SU-DHL-6 (cell line): ENCODE measurements around the gene KRTAP5-2.

Experiments used
- H2AFZ ChIP-seq: fragments of 200-600 bp; sonication (generic); 2 replicates; pipeline ENCODE4 v1.6.1; 2014; ENCODE audit warnings: low read depth, mild to moderate bottlenecking, moderate library complexity, mixed read lengths, antibody characterized with exemption, low read length; ENCODE audit not compliant: severe bottlenecking
- H3F3A ChIP-seq: fragments of 200-600 bp; shearing (Covaris generic); 2 replicates; pipeline ENCODE4 v1.6.0; 2016; ENCODE audit warnings: antibody characterized with exemption, mild to moderate bottlenecking; ENCODE audit not compliant: insufficient read depth
- H3K27ac ChIP-seq: fragments of 200-600 bp; sonication (generic); 2 replicates; pipeline ENCODE4 v1.5.1; 2016; ENCODE audit warnings: low read depth, mild to moderate bottlenecking, low read length, moderate library complexity, mixed read lengths
- H3K27me3 ChIP-seq: fragments of 200-600 bp; sonication (generic), shearing (Covaris generic); 2 replicates; pipeline ENCODE4 v1.6.0; 2014; ENCODE audit warnings: mild to moderate bottlenecking, low read length
- H3K36me3 ChIP-seq: fragments of 200-600 bp; sonication (generic); 2 replicates; pipeline ENCODE4 v1.6.1; 2014; ENCODE audit warnings: mild to moderate bottlenecking, low read length, mixed read lengths
- H3K4me2 ChIP-seq: fragments of 300-600, 200-600 bp; shearing (Covaris generic), sonication (generic); 2 replicates; pipeline ENCODE4 v1.6.0; 2014; ENCODE audit warnings: low read length, low read depth, mild to moderate bottlenecking; ENCODE audit not compliant: poor library complexity, severe bottlenecking
- H3K4me3 ChIP-seq: fragments of 200-600 bp; sonication (generic); 2 replicates; pipeline ENCODE4 v1.5.1; 2014; ENCODE audit warnings: antibody characterized with exemption, low read length, mild to moderate bottlenecking, mixed read lengths; ENCODE audit not compliant: insufficient read depth, poor library complexity, severe bottlenecking
- H3K79me2 ChIP-seq: fragments of 200-600 bp; sonication (generic); 2 replicates; pipeline ENCODE4 v1.6.1; 2014; ENCODE audit warnings: mild to moderate bottlenecking, low read length, moderate library complexity; ENCODE audit not compliant: insufficient read depth
- H3K9ac ChIP-seq: fragments of 200-600 bp; sonication (generic); 2 replicates; pipeline ENCODE4 v1.7.0; 2014; ENCODE audit warnings: mild to moderate bottlenecking, low read length
- H3K9me2 ChIP-seq: fragments of 200-600 bp; sonication (generic); replicated peaks from 2 replicates; pipeline ENCODE4 v1.6.1; 2014; ENCODE audit warnings: low read length; ENCODE audit not compliant: insufficient read depth
- H3K9me3 ChIP-seq: fragments of 200-600 bp; sonication (generic); 2 replicates; pipeline ENCODE4 v1.6.1; 2014; ENCODE audit warnings: low read length, mixed read lengths; ENCODE audit not compliant: insufficient read depth
- H4K20me1 ChIP-seq: fragments of 200-600 bp; sonication (generic); 2 replicates; pipeline ENCODE4 v1.6.1; 2014; ENCODE audit warnings: low read depth, mild to moderate bottlenecking, antibody characterized with exemption, low read length, moderate library complexity, mixed read lengths
- CTCF ChIP-seq: fragments of 200-600 bp; sonication (generic); IDR thresholded peaks from one replicate; pipeline ENCODE4 v1.5.1; 2017; ENCODE audit warnings: antibody characterized with exemption, mild to moderate bottlenecking, low read length, moderate library complexity; ENCODE audit not compliant: insufficient read depth, poor library complexity, severe bottlenecking
- EZH2phosphoT487 ChIP-seq: fragments of 200-600 bp; sonication (generic), shearing (Covaris generic); conservative IDR thresholded peaks from 2 replicates; pipeline ENCODE4 v1.6.1; 2018; ENCODE audit warnings: mild to moderate bottlenecking, antibody characterized with exemption, low read length, moderate library complexity, mixed read lengths

The KRTAP5-2 gene

GRCh38 chr11:1560649-1561251 lies 37.3 kb downstream of the KRTAP5-2 start:
- H2AFZ ChIP-seq = no peak overlapping the region
- no peak overlapping the region for H3K9ac ChIP-seq
- H3K9me3 ChIP-seq = no peaks in the 10 kb centered on the region
- no peak overlapping the region for H3K4me2 ChIP-seq
- H4K20me1 ChIP-seq = no peaks in the 10 kb centered on the region
- no peak overlapping the region for H3K27ac ChIP-seq
- H3K79me2 ChIP-seq = no peaks in the 10 kb centered on the region
- no peaks in the 10 kb centered on the region for H3F3A ChIP-seq
- H3K27me3 ChIP-seq = no peaks in the 10 kb centered on the region
- no peak overlapping the region for H3K4me3 ChIP-seq
- H3K36me3 ChIP-seq = no peaks in the 10 kb centered on the region
- TF ChIP-seq CTCF (no peak), EZH2phosphoT487 (no peak)
- no peaks in the 10 kb centered on the region for H3K9me2 ChIP-seq

- Histone ChIP-seq H3K9ac (no peak overlapping the region), H3K27ac (no peak overlapping the region), H3K79me2 (no peaks in the 10 kb centered on the region), H3K27me3 (no peaks in the 10 kb centered on the region), H3K4me2 (no peak overlapping the region), H2AFZ (no peak overlapping the region), H3F3A (no peaks in the 10 kb centered on the region), H3K4me3 (no peak overlapping the region), H4K20me1 (no peaks in the 10 kb centered on the region), H3K9me2 (no peaks in the 10 kb centered on the region), H3K36me3 (no peaks in the 10 kb centered on the region), H3K9me3 (no peaks in the 10 kb centered on the region)
- TF ChIP-seq EZH2phosphoT487 = no peak
- TF ChIP-seq CTCF = no peak
Measured at GRCh38 chr11:1560002-1560648, 38.0 kb downstream of the KRTAP5-2 start.

DNA sequence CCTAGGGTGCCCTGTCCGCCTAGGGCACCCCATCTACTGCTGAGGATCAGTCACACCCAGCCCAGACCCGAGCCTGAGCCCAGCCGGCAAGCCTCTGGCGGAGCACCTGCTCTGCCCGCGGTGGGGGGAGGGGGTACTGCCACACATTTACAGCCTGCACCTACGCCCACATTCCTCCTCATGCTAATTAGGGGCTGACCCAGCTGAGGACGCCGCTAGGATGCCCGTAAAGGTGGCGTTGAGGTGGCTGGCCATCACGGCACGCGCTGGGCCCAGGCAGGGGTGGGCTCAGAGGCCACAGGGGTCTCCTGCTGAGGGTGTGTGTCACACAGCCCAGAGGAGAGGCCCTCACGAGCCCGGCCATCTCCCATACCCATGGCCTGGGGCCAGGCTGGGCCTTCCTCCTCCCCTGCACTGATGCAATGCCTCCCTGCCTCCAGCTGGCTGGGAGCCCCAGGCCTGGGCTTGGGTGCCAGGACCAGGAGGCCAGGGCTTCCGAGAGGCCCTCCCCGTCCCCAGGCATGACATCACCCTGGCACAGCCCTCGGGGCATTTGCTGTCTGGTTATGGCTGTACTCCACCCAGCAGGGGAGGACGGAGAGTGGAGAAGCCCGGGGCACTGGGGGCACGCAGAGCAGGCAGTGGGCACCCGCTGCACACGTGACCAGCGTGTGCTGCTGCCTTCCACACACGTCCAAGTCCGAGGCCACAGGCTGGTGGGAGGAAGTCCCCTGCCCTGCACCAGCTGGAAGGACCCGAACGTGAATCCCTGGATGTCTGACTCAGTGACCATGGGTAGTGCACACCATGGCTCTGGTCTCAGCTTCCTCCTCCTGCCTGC lies 38.8 kb downstream of the KRTAP5-2 start:
- Histone ChIP-seq H2AFZ (no peak overlapping the region), H3K4me2 (no peak overlapping the region), H3K36me3 (no peaks in the 10 kb centered on the region), H3K9me3 (no peaks in the 10 kb centered on the region), H3K4me3 (no peak overlapping the region), H3K9me2 (no peaks in the 10 kb centered on the region), H3K9ac (no peak overlapping the region), H3F3A (no peaks in the 10 kb centered on the region), H4K20me1 (no peaks in the 10 kb centered on the region), H3K27ac (no peak overlapping the region), H3K27me3 (no peaks in the 10 kb centered on the region), H3K79me2 (no peaks in the 10 kb centered on the region)
- TF ChIP-seq CTCF (no peak), EZH2phosphoT487 (no peak)
